Thyroid gland (tissue), 4 donors: ENCODE results near the gene MDN1. TPM values are rescaled to one million over a fixed set of nuclear protein-coding genes. Genes with fewer than 3 reads are reported as not detected.

Experiments used
- DNase-seq, 2 donors: peaks; one replicate each; pipeline ENCODE4 v3.0.0-alpha.2; 2019
- H3K27ac ChIP-seq, 3 donors: fragments of 200-600 bp; sonication (generic); 1 replicate in 2 of 3; 2 replicates in 1 of 3; pipeline ENCODE4 v1.5.1; 2016 to 2019; ENCODE audit warnings: mild to moderate bottlenecking in 1 of 3, moderate library complexity in 1 of 3
- H3K27me3 ChIP-seq: fragments of 200-600 bp; sonication (generic); one replicate; pipeline ENCODE4 v1.5.1; 2019
- H3K36me3 ChIP-seq, 2 donors: fragments of 200-600 bp; sonication (generic); one replicate each; pipeline ENCODE4 v1.5.1; 2016 to 2019
- H3K4me1 ChIP-seq, 2 donors: fragments of 200-600 bp; sonication (generic); one replicate each; pipeline ENCODE4 v1.5.1; 2017 to 2019
- H3K4me3 ChIP-seq, 3 donors: fragments of 200-600 bp; sonication (generic); replicated peaks in 1 of 3; 1 replicate in 2 of 3; 2 replicates in 1 of 3; pipeline ENCODE4 v1.5.1; 2016; ENCODE audit warnings: mild to moderate bottlenecking in 1 of 3
- H3K9me3 ChIP-seq: fragments of 200-600 bp; sonication (generic); one replicate; pipeline ENCODE4 v1.5.1; 2017
- POLR2A ChIP-seq, 2 donors: fragments of 450-650 bp; IDR thresholded peaks; one replicate each; pipeline ENCODE4 v1.6.1; 2017; ENCODE audit warnings: antibody characterized with exemption in 2 of 2, mild to moderate bottlenecking in 2 of 2, moderate library complexity in 1 of 2
- WGBS, 2 donors: methylation state at CpG; one replicate each; pipeline ENCODE4 v1.1.5; 2017; 5-methylcytosine and 5-hydroxymethylcytosine counted together
- intact Hi-C: fragments of 100-400 bp; cut with DNase I; formaldehyde crosslinking; loops from one replicate; pipeline ENCODE4 v1.15.1; 2023
- small RNA-seq: library from RNA; depleted of rRNA; stranded (forward); fragments of <200 nt; gene quantifications from one replicate; pipeline ENCODE3, GENCODE V24; 2016
- total RNA-seq, 4 donors: library from RNA; depleted of rRNA; stranded (reverse); fragments of >200 nt; gene quantifications; one replicate each; pipeline ENCODE4 v1.2.3, GENCODE V29; 2016
- TF ChIP-seq, protein P1 (sequence below), 6 experiments: fragments of 200-600 bp in 3 of 6; fragments of 450-650 bp in 3 of 6; sonication (generic) in 3 of 6; IDR thresholded peaks; one replicate each; pipeline ENCODE4 v1.5.1; 2016 to 2019; ENCODE audit warnings: antibody characterized with exemption in 6 of 6, mild to moderate bottlenecking in 2 of 6, inconsistent platforms in 1 of 6, moderate library complexity in 1 of 6

The MDN1 gene
- total RNA-seq, 4 donors from 2014 or later: 32.0 to 44.7 (median 40.1) TPM

DNA sequence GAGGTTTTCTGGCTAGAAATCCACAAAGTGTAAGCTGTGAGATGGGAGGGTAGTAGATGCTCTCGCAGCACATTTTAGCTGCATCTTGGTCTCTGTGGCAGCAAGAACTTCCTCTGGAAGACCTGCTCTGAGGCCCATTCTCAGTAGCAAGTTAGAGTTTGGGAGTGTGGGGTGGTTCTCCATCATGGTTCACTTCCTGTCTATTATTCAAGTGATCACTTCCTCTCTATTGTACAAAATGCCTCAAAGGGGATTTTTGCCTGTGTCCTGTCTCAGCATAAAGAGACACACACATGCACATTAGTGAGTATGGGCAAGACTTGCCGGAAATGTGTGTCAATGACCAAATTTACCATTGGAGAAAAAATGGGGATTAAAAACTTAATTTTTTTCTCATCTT is 223.5 kb downstream of the MDN1 start:
- no peak for TF ChIP-seq POLR2A (IDR thresholded peaks at IDR 0.05)
- TF ChIP-seq, protein P1, sequence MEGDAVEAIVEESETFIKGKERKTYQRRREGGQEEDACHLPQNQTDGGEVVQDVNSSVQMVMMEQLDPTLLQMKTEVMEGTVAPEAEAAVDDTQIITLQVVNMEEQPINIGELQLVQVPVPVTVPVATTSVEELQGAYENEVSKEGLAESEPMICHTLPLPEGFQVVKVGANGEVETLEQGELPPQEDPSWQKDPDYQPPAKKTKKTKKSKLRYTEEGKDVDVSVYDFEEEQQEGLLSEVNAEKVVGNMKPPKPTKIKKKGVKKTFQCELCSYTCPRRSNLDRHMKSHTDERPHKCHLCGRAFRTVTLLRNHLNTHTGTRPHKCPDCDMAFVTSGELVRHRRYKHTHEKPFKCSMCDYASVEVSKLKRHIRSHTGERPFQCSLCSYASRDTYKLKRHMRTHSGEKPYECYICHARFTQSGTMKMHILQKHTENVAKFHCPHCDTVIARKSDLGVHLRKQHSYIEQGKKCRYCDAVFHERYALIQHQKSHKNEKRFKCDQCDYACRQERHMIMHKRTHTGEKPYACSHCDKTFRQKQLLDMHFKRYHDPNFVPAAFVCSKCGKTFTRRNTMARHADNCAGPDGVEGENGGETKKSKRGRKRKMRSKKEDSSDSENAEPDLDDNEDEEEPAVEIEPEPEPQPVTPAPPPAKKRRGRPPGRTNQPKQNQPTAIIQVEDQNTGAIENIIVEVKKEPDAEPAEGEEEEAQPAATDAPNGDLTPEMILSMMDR (IDR thresholded peaks at IDR 0.05): no peak
- WGBS, 2 donors: 85 to 91% methylated on average over 2 of the region's 2 CpGs
- H3K27me3 ChIP-seq: no peaks in the 10 kb centered on the region
- H3K4me1 ChIP-seq: no peaks in the 10 kb centered on the region
- no peaks in the 10 kb centered on the region for H3K36me3 ChIP-seq
- no peak overlapping the region for H3K4me3 ChIP-seq
- no peaks in the 10 kb centered on the region for H3K9me3 ChIP-seq
- intact Hi-C loops: no loop called here
- DNase-seq: no peak
- no peak overlapping the region for H3K27ac ChIP-seq

Small RNAs within 50 kb of the gene (small RNA-seq; reads per million reads assigned to genes)
- not detected for gene DNAJC19P6
- gene RF00019: not detected

Other genes with a start within 250 kb of the MDN1 start
- gene LYRM2, start 181.0 kb downstream of the MDN1 start, total RNA-seq: 10 to 100 TPM; 28.7 to 38.5 (median 31.2) TPM
- gene CASP8AP2, start 10.1 kb upstream of the MDN1 start, total RNA-seq: 10 to 100 TPM; 16.4 to 22.6 (median 18.0) TPM
- gene GJA10, start 74.7 kb upstream of the MDN1 start, total RNA-seq: not detected